ENCODE measurements around the gene IL33. TPM values are rescaled to one million over a fixed set of nuclear protein-coding genes. Genes with fewer than 3 reads are reported as not detected.

Gene IL33
- total and polyA plus RNA-seq, 2 experiments from 2014 or later, result not detected

GRCh38 chr9:6195714-6196360, 19.8 kb upstream of the IL33 start:
- Histone ChIP-seq H3K9me2 (ENCODE audit: insufficient read depth) (no peaks in the 10 kb centered on the region; the same call in 1 of the 2 replicates), H4K20me1 (replicated peaks; ENCODE audit: insufficient read depth) (no peaks in the 10 kb centered on the region), H2AFZ (peak overlapping the region; percentile 29; the same call in 1 of the 2 replicates), H3K4me3 (no peak overlapping the region), H3K36me3 (ENCODE audit: insufficient read depth) (no peaks in the 10 kb centered on the region), H3K4me2 (no peak overlapping the region), H3K27me3 (ENCODE audit: insufficient read depth) (no peaks in the 10 kb centered on the region), H3F3A (replicated peaks; ENCODE audit: low read depth) (no peaks in the 10 kb centered on the region), H3K4me1 (ENCODE audit: insufficient read depth) (peaks cover 4% of the 10 kb centered on the region), H3K79me2 (replicated peaks; ENCODE audit: insufficient read depth) (no peaks in the 10 kb centered on the region), H3K27ac (ENCODE audit: low read depth) (no peak overlapping the region)
- DNase-seq (ENCODE audit: low spot score), result no peak
- no peaks in the 10 kb centered on the region for H3K9me3 Mint-ChIP-seq
- ATAC-seq, result no peak
- no peaks in the 10 kb centered on the region for H3K36me3 Mint-ChIP-seq (ENCODE audit: low read depth)
- peaks cover 3% of the 10 kb centered on the region; the same call in 2 of the 3 replicates for H3K4me1 Mint-ChIP-seq
- H3K27me3 Mint-ChIP-seq (ENCODE audit: insufficient read depth, low read depth, poor library complexity), result no peaks in the 10 kb centered on the region
- TF ChIP-seq STAT1 (IDR thresholded peaks at IDR 0.05; ENCODE audit: unreplicated experiment), result no peak
- no peak for TF ChIP-seq CTCF (conservative IDR thresholded peaks at IDR 0.05; ENCODE audit: low read depth in 2 of 2)
- no peak for TF ChIP-seq REST (IDR thresholded peaks at IDR 0.05; ENCODE audit: unreplicated experiment)
- no peak for TF ChIP-seq POLR2AphosphoS5 (IDR thresholded peaks at IDR 0.05; ENCODE audit: low read depth)
- TF ChIP-seq ZNF462 (CRISPR knock-in tag; IDR thresholded peaks at IDR 0.05), result no peak
- no peak for TF ChIP-seq CREB1 (CRISPR knock-in tag; IDR thresholded peaks at IDR 0.05; ENCODE audit: low read depth)
- TF ChIP-seq ZNF331 (CRISPR knock-in tag; IDR thresholded peaks at IDR 0.05; ENCODE audit: low read depth), result no peak
- no peak for TF ChIP-seq ETS1 (IDR thresholded peaks at IDR 0.05)
- TF ChIP-seq EZH2 (IDR thresholded peaks at IDR 0.05; ENCODE audit: low read depth, unreplicated experiment), result no peak
- no peak for TF ChIP-seq NANOG (IDR thresholded peaks at IDR 0.05; ENCODE audit: borderline replicate concordance)
- TF ChIP-seq ZNF114 (CRISPR knock-in tag; IDR thresholded peaks at IDR 0.05), result no peak
- TF ChIP-seq JUNB (IDR thresholded peaks at IDR 0.05; ENCODE audit: unreplicated experiment), result no peak
- no peak for TF ChIP-seq EZH2phosphoT487 (IDR thresholded peaks at IDR 0.05; ENCODE audit: unreplicated experiment)
- H3K4me3 Mint-ChIP-seq, result no peak overlapping the region
- H3K27ac Mint-ChIP-seq, result no peak overlapping the region

Data from GM23338 (cell line).